Activated CD4-positive, CD25-positive, alpha-beta regulatory T cell treated with anti-CD3 and anti-CD28 coated beads, Interleukin-2, amount 50 U/mL, for 16 hours (primary cell): ENCODE data around the gene TBL1Y.
"Not testable (repeated sequence)": the region's sequence is repeated elsewhere in the genome, so short reads cannot be mapped to it uniquely, and the experiment has no call there.

Source experiments
- DNase-seq: peaks from one replicate; pipeline ENCODE4 v3.0.0-alpha.2; 2020; ENCODE audit warnings: low read depth, low spot score

The TBL1Y gene

GRCh38 chrY:6972271-6972887, 61.9 kb downstream of the TBL1Y start:
- no peak for DNase-seq

DNA sequence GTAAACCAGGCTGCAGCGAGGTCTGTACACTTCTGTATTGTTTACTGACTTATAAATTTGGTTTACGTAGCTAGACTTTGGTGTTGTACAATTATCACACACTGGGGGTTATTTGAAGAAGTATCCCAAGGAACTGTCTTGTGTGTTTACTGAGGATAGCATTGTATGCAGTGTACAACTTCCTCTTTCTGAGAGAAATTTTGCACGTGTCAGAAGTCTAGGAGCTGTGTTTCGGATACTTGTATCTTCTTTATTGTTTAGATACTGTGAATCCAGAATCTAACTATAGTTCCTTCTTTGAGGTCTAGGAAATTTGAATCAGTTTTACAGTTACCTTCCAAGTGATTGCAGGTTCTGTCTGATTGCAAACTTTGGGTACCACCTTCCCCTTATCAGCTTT, 64.5 kb downstream of the TBL1Y start:
- DNase-seq = no peak

- DNase-seq = no peak
These were observed 67.3 kb downstream of the TBL1Y start for GRCh38 chrY:6977783-6978182.

DNA sequence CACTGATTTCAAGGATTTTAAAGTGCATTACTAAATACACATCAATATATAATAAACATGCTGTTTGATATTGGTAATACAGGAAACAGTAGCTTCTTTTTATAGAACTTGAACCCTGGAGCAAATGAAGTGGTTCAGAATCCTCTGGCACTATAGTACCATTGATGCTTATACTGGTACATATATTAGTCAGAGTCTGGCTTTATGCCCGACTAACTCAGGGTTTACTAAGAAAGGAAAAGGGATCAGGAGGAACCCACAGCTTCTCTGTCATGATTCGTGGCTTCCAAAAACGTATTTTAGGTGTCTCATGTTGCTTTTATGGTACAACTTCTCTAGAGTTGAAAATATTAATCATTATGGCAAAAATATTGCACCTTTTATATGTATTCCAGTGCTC, 72.7 kb downstream of the TBL1Y start:
- DNase-seq = no peak

- no peak for DNase-seq
These were observed 77.3 kb downstream of the TBL1Y start for GRCh38 chrY:6987811-6988210.

GRCh38 chrY:6989886-6990620, 79.6 kb downstream of the TBL1Y start:
- no peak for DNase-seq

GRCh38 chrY:6992041-6992440, 81.5 kb downstream of the TBL1Y start:
- DNase-seq = no peak

DNA sequence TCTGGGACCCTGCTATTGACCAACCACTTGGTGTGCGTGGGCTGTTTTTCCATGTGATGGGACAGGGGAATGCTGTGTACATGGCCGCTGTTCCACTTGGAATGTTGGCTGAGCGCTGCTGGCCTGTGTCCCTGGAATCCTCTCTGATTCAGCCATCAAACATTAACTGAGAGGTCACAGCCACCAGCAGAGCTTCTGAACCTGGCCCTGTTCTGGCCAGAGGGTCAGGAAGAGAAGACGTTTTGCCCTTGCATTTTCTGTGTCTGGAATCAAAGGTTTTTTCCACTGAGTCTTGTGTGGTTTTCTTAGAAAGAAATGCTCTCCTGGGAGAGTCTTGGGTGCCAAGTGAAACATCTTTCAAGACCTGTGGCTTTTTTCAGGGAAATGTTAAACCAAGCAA, 85.5 kb downstream of the TBL1Y start:
- no peak for DNase-seq

GRCh38 chrY:6997503-6998066, 87.1 kb downstream of the TBL1Y start:
- no peak for DNase-seq

DNA sequence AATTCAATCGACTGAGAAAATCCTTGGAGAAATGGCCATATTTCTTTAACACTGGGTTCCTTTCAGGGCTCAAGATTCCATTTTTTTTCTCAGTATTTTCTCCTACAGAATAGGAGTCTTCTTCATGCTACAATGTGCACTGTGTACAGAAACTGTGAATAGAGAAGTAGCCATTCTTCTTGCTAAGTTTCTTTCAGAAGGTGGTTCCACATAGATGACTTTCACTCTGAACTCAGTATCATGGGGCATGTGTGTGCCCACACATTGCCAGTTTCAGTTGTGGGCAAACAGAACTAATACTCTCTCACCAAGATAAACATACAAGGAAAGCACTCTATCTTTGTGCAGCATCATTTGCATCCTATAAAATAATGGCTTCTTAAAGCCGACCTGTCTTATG, 89.4 kb downstream of the TBL1Y start:
- no peak for DNase-seq

DNA sequence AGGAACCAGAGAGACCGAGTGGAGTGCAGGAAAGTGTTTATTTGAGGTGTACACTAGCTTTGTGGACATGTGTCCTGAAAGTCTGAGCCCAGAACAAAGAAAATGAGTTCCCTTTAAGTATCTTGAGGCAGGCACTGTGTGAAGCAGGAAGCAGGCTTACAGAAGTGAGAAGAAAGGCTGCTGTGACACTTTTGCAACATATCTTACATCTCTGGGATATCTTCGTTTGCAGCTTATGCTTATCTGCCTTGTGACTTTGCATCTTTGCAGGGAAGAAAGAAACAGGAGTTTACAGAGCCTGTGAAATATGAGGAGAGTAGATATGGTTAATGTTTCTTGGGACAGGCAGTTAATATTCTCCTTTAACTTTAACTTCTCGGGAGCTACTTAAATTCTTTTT, 92.1 kb downstream of the TBL1Y start:
- no peak for DNase-seq

- DNase-seq = no peak
These were observed 97.4 kb downstream of the TBL1Y start for GRCh38 chrY:7007911-7008310.

DNA sequence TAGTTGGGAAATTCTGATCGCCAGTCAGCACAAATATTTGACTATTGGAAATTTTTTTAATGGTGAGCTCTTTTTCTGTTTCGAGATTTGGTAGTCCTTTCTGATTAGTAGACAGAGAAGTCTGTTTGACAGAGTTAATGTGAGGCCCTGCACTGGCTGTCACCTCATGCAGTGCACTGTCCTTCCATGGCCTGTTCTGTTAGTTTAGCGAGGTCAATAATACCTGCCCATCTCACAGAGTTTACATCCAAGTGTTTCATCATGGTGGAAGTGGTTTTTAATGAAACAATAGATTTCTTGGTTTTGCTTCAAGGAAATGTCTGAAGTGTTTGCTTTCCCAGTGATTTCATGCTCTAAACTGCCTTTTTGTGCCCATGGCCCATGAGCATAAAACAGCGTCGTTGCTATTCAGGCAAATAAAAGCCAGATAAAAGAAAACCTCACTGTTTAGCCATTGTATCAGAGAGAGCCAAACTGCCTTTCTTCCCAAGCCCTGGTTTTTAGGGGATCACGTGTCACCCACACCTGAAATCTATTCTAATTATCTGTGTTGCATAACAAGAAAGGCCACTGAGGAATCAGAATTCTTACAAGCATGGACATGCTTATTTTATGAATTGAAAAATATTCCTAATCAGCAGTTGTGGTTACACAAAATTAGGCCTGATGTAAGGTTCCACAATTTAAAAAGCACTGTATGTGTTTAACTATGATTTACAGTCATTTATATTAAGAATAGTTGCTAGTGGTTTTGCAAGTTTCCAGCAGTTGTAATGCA, 98.3 kb downstream of the TBL1Y start:
- DNase-seq = no peak

DNA sequence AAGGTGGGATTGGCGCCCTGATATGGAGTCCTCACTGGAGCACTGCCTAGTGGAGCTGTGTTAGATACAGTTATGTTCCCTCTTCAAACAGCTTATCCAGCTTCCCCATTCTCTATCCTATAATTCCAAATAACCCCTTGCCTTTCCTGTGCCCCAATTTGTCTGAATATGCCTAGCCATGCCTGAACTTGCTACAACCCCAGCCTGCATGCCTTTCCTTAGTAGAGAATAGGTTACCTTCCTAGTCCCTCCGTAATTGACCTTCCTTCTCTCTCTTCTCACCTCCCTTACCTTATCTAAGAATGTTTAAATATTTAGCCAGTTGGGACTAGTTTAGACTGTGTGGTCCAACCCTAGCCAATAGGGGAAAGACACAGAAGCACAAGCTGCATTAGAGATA, 102.6 kb downstream of the TBL1Y start:
- DNase-seq = no peak

DNA sequence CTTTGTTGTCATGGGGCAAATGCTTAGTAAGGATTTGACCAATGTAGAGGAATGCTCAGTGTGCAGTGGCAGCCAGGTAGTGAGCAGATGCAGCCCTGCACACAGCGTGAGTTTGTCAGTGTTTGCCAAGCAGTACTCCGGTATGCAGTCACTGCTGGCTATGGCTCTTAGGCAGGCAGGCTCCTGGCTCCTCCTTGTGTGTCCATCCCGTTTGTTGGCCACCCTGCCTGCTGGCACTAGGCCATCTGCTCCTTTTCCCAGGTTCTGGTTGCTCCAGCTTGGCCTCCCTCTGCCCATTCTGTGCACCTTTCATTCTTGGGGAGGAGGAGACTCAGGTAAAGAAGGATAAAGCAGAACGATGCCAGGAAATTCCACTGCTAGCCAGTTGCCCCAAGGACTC, 106.0 kb downstream of the TBL1Y start:
- DNase-seq = no peak

DNA sequence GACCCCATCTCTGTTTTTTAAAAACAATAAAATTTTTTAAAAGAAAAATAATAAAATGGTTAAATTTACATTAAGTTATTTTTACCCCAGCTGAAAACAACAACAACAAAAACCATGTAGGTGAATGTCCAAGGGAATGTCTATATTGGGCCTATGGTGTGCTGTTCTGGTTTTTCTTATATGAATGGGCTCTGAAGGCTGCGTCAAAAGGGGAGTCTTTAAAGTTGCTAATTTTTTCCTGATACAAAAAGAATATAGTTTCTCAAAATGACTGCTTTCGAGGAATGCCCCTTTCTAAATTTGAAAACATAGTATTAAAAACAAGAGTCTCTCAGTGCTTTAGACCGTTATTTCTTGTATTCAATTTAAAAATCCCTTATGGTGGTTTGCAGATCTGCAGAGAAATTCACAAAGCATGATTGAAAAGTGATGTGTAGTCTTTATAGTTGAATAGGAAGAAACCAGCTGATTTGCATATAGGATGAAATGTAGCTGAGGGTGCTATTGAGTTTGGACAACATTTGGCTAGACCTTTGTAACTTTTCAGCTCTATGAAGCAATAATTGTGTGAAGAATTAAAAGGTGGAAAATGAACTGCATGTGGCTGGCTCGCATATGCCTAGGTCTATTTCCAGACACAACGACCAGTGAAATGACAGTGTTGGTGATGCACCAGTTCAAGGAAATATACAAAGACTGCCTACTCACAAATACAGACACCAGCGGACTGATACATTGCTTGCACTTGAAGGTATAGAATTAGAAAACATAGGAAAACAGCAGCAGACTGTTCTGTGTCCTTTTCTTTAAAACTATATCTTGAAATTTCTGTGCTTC, 107.0 kb downstream of the TBL1Y start:
- no peak for DNase-seq

GRCh38 chrY:7039037-7039436, 128.5 kb downstream of the TBL1Y start:
- no peak for DNase-seq

- DNase-seq = no peak
These were observed 130.2 kb downstream of the TBL1Y start for GRCh38 chrY:7040662-7041061.

- no peak for DNase-seq
These were observed 131.5 kb downstream of the TBL1Y start for GRCh38 chrY:7041983-7042382.

GRCh38 chrY:7052461-7052860, 142.0 kb downstream of the TBL1Y start:
- not testable (repeated sequence) for DNase-seq

GRCh38 chrY:7056886-7057285, 146.4 kb downstream of the TBL1Y start:
- DNase-seq = no peak

- DNase-seq = no peak
These were observed 168.2 kb downstream of the TBL1Y start for GRCh38 chrY:7078725-7079124.
